ENCODE results near the gene IGF2BP1. TPM values are rescaled to one million over a fixed set of nuclear protein-coding genes. Genes with fewer than 3 reads are reported as not detected.
"Not testable (repeated sequence)": the region's sequence is repeated elsewhere in the genome, so short reads cannot be mapped to it uniquely, and the experiment has no call there.

Gene IGF2BP1
- total and polyA plus RNA-seq, 7 donors: 0.14 to 0.36 (median 0.20) TPM; not detected in 4

DNA sequence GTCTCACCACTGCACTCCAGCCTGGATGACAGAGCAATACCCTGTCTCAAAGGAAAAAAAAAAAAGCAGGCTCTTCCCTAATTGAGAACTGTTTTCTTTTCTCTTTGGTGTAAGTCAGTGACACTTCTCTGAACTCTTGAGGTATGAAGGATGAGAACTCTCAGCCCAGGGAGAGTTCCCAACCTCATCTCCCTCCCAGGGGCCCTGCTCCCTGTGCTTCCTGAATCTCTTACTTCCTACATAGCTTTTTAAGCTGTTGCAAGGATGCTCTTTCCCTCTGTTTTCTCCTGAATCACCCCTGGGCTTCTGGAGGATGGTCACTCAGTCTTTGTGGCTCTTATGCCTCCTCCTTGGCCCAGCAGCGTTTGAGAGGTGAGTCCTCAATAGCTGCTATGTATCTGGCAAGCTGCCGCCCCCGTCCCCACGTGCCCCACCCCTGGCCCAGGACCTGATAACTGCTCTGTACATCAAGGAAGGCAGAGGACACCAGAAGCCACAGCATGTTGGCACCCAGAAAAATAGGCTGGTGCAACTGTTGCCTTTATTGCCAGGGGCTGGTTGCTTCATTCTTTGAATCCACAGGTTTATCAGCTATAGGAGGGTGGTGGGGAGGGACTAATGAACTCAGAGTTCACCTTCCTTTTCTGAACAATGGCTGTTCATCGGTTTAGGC lies 24.0 kb downstream of the IGF2BP1 start:
- no peak for TF ChIP-seq EP300 (IDR thresholded peaks at IDR 0.05)
- TF ChIP-seq, protein P1, sequence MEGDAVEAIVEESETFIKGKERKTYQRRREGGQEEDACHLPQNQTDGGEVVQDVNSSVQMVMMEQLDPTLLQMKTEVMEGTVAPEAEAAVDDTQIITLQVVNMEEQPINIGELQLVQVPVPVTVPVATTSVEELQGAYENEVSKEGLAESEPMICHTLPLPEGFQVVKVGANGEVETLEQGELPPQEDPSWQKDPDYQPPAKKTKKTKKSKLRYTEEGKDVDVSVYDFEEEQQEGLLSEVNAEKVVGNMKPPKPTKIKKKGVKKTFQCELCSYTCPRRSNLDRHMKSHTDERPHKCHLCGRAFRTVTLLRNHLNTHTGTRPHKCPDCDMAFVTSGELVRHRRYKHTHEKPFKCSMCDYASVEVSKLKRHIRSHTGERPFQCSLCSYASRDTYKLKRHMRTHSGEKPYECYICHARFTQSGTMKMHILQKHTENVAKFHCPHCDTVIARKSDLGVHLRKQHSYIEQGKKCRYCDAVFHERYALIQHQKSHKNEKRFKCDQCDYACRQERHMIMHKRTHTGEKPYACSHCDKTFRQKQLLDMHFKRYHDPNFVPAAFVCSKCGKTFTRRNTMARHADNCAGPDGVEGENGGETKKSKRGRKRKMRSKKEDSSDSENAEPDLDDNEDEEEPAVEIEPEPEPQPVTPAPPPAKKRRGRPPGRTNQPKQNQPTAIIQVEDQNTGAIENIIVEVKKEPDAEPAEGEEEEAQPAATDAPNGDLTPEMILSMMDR (IDR thresholded peaks at IDR 0.05): no peak
- TF ChIP-seq POLR2AphosphoS5 (IDR thresholded peaks at IDR 0.05): no peak
- TF ChIP-seq POLR2A (IDR thresholded peaks at IDR 0.05): no peak
- Histone ChIP-seq H3K4me3 (no peak overlapping the region), H3K4me1 (peaks cover 0 to 10% (median 9%) of the 10 kb centered on the region in 4 donors), H3K27me3 (peaks cover 2 to 40% (median 16%) of the 10 kb centered on the region in 3 donors), H3K27ac (no peak overlapping the region), H3K9me3 (no peaks in the 10 kb centered on the region), H3K36me3 (no peaks in the 10 kb centered on the region)
- no peak for DNase-seq
- intact Hi-C loops (cut with DNase I): no loop called here
- 25 to 68% methylated on average over 5 of the region's 5 CpGs for whole genome bisulfite sequencing, 2 donors

DNA sequence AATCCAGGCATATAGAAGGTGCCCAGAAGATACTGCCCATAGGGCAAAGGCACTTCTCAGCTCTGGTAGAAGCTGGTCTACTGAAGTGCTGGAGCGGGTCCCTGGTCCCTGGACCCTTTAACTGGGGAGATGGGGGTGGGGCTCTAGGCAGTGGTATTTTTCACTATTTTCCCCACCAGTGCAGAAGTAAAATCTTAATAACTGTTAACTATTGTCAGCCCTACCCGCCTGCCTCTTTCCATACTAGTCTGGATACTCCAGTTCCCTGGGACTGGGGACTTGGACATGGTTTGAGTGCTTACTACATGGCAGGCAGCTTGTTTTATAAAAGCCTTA lies 24.6 kb downstream of the IGF2BP1 start:
- intact Hi-C loops (cut with DNase I): no loop called here
- 90 to 99% methylated on average over 2 of the region's 2 CpGs for WGBS, 2 donors

DNA sequence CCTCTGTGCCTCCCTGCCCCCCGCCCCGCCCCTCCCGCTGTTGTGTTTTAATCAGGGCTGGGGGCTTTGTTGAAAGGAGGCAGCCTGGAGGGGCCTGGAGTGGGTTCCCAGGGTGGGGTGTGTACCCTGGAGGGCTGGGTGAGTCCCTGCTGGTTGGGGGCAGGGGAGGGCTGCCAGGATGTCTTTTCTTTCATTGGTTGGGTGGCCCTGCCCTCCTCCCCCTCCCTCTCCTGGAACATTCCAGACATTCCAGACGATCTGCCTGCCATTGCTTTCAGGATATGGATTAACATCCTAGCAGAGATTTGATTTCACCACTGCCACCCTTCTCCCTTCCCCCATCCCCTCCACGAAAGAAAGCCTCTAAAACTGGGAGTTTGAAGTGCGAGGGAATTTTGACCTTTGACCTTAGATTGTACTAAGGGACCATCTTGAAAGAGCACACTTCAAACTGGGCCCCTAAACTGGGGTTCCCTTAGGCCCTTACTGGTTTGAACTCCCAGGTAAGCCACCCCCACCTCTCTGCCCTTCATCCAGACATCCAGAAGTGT lies 25.3 kb downstream of the IGF2BP1 start:
- H3K36me3 ChIP-seq: no peaks in the 10 kb centered on the region
- no peaks in the 10 kb centered on the region for H3K9me3 ChIP-seq
- no peaks in the 10 kb centered on the region for H3K4me1 ChIP-seq
- DNase-seq: no peak
- no peak overlapping the region for H3K27ac ChIP-seq
- peaks cover 0 to 31% (median 15%) of the 10 kb centered on the region in 3 donors for H3K27me3 ChIP-seq
- no peak for TF ChIP-seq POLR2A (IDR thresholded peaks at IDR 0.05)
- TF ChIP-seq, protein P1 (IDR thresholded peaks at IDR 0.05): no peak
- no peak for TF ChIP-seq POLR2AphosphoS5 (IDR thresholded peaks at IDR 0.05)
- TF ChIP-seq EP300 (IDR thresholded peaks at IDR 0.05): no peak
- intact Hi-C loops (cut with DNase I): no loop called here
- no peak overlapping the region for H3K4me3 ChIP-seq
- 67 to 78% methylated on average over 6 of the region's 6 CpGs for WGBS, 2 donors

More for the DNA sequence above, 24.6 kb downstream of the IGF2BP1 start:
- H3K36me3 ChIP-seq: no peaks in the 10 kb centered on the region
- H3K27me3 ChIP-seq: peaks cover 0 to 36% (median 15%) of the 10 kb centered on the region in 3 donors
- H3K9me3 ChIP-seq: no peaks in the 10 kb centered on the region
- H3K27ac ChIP-seq: no peak overlapping the region
- DNase-seq: no peak
- TF ChIP-seq, protein P1 (IDR thresholded peaks at IDR 0.05): no peak
- TF ChIP-seq POLR2A (IDR thresholded peaks at IDR 0.05): no peak
- TF ChIP-seq EP300 (IDR thresholded peaks at IDR 0.05): no peak
- no peak for TF ChIP-seq POLR2AphosphoS5 (IDR thresholded peaks at IDR 0.05)
- H3K4me1 ChIP-seq: peaks cover 0 to 5% (median 4%) of the 10 kb centered on the region in 4 donors
- no peak overlapping the region for H3K4me3 ChIP-seq

DNA sequence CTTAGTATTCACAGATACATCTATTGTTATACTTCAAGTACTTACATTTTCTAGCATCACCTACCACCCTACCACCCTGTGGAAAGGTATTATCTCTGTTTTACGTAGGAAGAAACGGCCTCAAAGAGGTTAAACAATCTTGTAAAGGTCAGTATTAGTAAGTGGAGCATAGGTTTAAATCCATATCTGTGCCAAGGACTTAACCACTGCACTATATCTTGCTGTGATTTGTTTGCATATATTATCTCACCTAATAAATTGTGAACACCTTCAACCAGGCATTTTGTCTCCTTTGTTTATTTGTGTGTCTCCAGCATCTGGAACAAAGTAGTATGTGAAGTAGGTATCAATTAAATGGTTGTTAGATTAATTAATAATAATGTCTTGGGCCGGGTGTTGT lies 27.3 kb downstream of the IGF2BP1 start:
- intact Hi-C loops (cut with DNase I): no loop called here
- Histone ChIP-seq H3K4me3 (no peak overlapping the region), H3K4me1 (no peaks in the 10 kb centered on the region), H3K27ac (no peak overlapping the region), H3K9me3 (no peaks in the 10 kb centered on the region), H3K36me3 (no peaks in the 10 kb centered on the region), H3K27me3 (peaks cover 0 to 17% (median 6%) of the 10 kb centered on the region in 3 donors)
- DNase-seq: no peak
- TF ChIP-seq POLR2A (IDR thresholded peaks at IDR 0.05): no peak
- TF ChIP-seq, protein P1 (IDR thresholded peaks at IDR 0.05): no peak
- no peak for TF ChIP-seq EP300 (IDR thresholded peaks at IDR 0.05)
- TF ChIP-seq POLR2AphosphoS5 (IDR thresholded peaks at IDR 0.05): no peak
- 60 to 62% methylated on average over 3 of the region's 3 CpGs for WGBS, 2 donors

DNA sequence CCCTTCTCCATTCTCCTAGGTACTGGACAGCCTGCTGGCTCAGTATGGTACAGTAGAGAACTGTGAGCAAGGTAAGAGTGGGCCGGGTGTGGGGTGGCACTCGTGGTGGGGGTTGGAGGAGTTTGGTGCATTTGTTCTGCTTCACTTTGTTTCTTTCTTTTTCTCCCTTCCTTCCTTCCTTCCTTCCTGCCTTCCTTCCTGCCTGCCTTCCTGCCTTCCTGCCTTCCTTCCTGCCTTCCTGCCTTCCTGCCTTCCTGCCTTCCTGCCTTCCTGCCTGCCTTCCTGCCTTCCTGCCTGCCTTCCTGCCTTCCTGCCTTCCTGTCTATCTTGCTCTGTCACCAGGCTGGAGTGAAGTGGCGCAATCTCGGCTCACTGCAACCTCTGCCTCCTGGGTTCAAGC lies 29.3 kb downstream of the IGF2BP1 start:
- H3K36me3 ChIP-seq; DNase-seq; H3K9me3 ChIP-seq; H3K27me3 ChIP-seq; H3K27ac ChIP-seq; intact Hi-C loops (cut with DNase I); H3K4me1 ChIP-seq; H3K4me3 ChIP-seq: not testable (repeated sequence)
- 84 to 86% methylated on average over 4 of the region's 4 CpGs for WGBS, 2 donors

Measured in sigmoid colon (tissue), 7 donors.